ENCODE measurements around the gene OBI1.

DNA sequence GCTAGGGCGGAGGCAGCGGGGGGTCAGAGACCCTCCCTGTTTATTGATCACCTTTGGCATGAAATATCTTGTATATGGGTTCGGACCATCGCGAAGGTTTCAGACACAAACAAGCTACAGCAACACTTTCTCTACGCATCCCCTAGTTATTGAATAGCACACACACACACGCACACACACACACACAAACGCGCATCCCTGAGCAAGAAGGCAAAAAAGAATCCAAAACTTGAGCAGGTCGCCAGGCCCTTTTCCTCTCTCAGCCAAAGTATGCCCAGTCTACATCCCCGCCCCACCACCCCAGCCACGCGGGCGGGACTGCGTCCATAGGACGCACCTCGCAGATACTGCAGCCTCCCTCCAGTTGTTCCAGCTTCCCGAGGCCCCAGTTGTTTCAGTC is 71.6 kb downstream of the OBI1 start:
- no peak for TF ChIP-seq CTCF (IDR thresholded peaks at IDR 0.05; ENCODE audit: low read length)
- no peak for TF ChIP-seq EZH2 (optimal IDR thresholded peaks at IDR 0.05; ENCODE audit: low read depth, low read length)
- TF ChIP-seq EZH2phosphoT487 (IDR thresholded peaks at IDR 0.05; ENCODE audit: low read length), result no peak

Measured in MM.1S (cell line).